Mesenchymal stem cell (in vitro differentiated cells and primary cell): ENCODE measurements around the gene NTN5.

Experiments
- DNase-seq: peaks from one replicate; pipeline ENCODE4 v3.0.0-alpha.2; 2013
- H2AFZ ChIP-seq: one replicate; pipeline ENCODE4 v1.6.1; 2013; ENCODE audit warnings: low read depth, mild to moderate bottlenecking, control low read depth, inconsistent platforms, low read length, moderate library complexity
- H2AK5ac ChIP-seq: 2 replicates; pipeline ENCODE4 v1.6.1; 2013; ENCODE audit warnings: low read length, moderate library complexity, mild to moderate bottlenecking, inconsistent platforms; ENCODE audit not compliant: severe bottlenecking
- H2BK120ac ChIP-seq: one replicate; pipeline ENCODE4 v1.6.1; 2013; ENCODE audit warnings: low read depth, mild to moderate bottlenecking, inconsistent platforms, low read length, moderate library complexity
- H2BK12ac ChIP-seq, 2 experiments: one replicate each; pipeline ENCODE4 v1.6.1; 2013; ENCODE audit warnings: inconsistent platforms in 2 of 2, low read length in 2 of 2, mild to moderate bottlenecking in 2 of 2, moderate library complexity in 2 of 2, control low read depth in 1 of 2
- H2BK15ac ChIP-seq: one replicate; pipeline ENCODE4 v1.6.1; 2013; ENCODE audit warnings: mild to moderate bottlenecking, low read depth, inconsistent platforms; ENCODE audit not compliant: poor library complexity, severe bottlenecking
- H2BK5ac ChIP-seq: 2 replicates; pipeline ENCODE4 v1.6.1; 2013; ENCODE audit warnings: low read depth, mild to moderate bottlenecking, low read length, control low read depth, inconsistent platforms; ENCODE audit not compliant: poor library complexity, severe bottlenecking
- H3K14ac ChIP-seq, 2 experiments: one replicate each; pipeline ENCODE4 v1.6.1; 2013; ENCODE audit warnings: inconsistent platforms in 2 of 2, low read length in 2 of 2, control low read depth in 1 of 2, mild to moderate bottlenecking in 1 of 2, moderate library complexity in 1 of 2
- H3K18ac ChIP-seq, 2 experiments: one replicate each; pipeline ENCODE4 v1.6.1; 2013; ENCODE audit warnings: inconsistent platforms in 2 of 2, low read length in 2 of 2, control low read depth in 1 of 2, low read depth in 1 of 2, mild to moderate bottlenecking in 1 of 2
- H3K23ac ChIP-seq, 2 experiments: one replicate each; pipeline ENCODE4 v1.6.1; 2013; ENCODE audit warnings: inconsistent platforms in 2 of 2, low read length in 2 of 2, mild to moderate bottlenecking in 2 of 2, moderate library complexity in 2 of 2, control low read depth in 1 of 2
- H3K27ac ChIP-seq: 2 replicates; pipeline ENCODE4 v1.5.1; 2013; ENCODE audit warnings: mild to moderate bottlenecking, moderate library complexity, low read length, control low read depth, inconsistent platforms; ENCODE audit not compliant: poor library complexity, severe bottlenecking
- H3K27me3 ChIP-seq, 2 experiments: 2 replicates each; pipeline versions ENCODE4 v1.6.1 to v1.7.0; 2013; ENCODE audit warnings: low read length in 2 of 2, mild to moderate bottlenecking in 2 of 2, moderate library complexity in 2 of 2, control low read depth in 1 of 2, inconsistent platforms in 1 of 2; ENCODE audit not compliant: control insufficient read depth in 1 of 2, insufficient read depth in 1 of 2
- H3K36me3 ChIP-seq, 2 experiments: 2 replicates each; pipeline versions ENCODE4 v1.6.1 to v1.7.0; 2013; ENCODE audit warnings: low read length in 2 of 2, control low read depth in 1 of 2, inconsistent platforms in 1 of 2, low read depth in 1 of 2, mild to moderate bottlenecking in 1 of 2; ENCODE audit not compliant: insufficient read depth in 2 of 2, control insufficient read depth in 1 of 2
- H3K4ac ChIP-seq, 2 experiments: one replicate each; pipeline ENCODE4 v1.6.1; 2013; ENCODE audit warnings: inconsistent platforms in 2 of 2, low read length in 2 of 2, mild to moderate bottlenecking in 2 of 2, moderate library complexity in 2 of 2, control low read depth in 1 of 2, low read depth in 1 of 2
- H3K4me1 ChIP-seq: 2 replicates; pipeline ENCODE4 v1.6.1; 2013; ENCODE audit warnings: low read depth, low read length, control low read depth; ENCODE audit not compliant: control insufficient read depth, insufficient read depth
- H3K4me2 ChIP-seq: 2 replicates; pipeline ENCODE4 v1.6.1; 2013; ENCODE audit warnings: low read length, mild to moderate bottlenecking, inconsistent platforms; ENCODE audit not compliant: poor library complexity, severe bottlenecking
- H3K4me3 ChIP-seq, 2 experiments: 2 replicates each; pipeline versions ENCODE4 v1.5.1 to v1.7.0; 2013; ENCODE audit warnings: low read length in 2 of 2, mild to moderate bottlenecking in 2 of 2, control low read depth in 1 of 2, low read depth in 1 of 2; ENCODE audit not compliant: insufficient read depth in 1 of 2
- H3K79me1 ChIP-seq: replicated peaks from 2 replicates; pipeline ENCODE4 v1.6.1; 2013; ENCODE audit warnings: mild to moderate bottlenecking, control low read depth, low read length, inconsistent platforms; ENCODE audit not compliant: poor library complexity, severe bottlenecking
- H3K9ac ChIP-seq: 2 replicates; pipeline ENCODE4 v1.7.0; 2013; ENCODE audit warnings: mild to moderate bottlenecking, low read length, moderate library complexity
- H3K9me3 ChIP-seq: 2 replicates; pipeline ENCODE4 v1.7.0; 2013; ENCODE audit warnings: mild to moderate bottlenecking, low read length; ENCODE audit not compliant: control insufficient read depth
- H4K8ac ChIP-seq: one replicate; pipeline ENCODE4 v1.6.1; 2013; ENCODE audit warnings: inconsistent platforms, mild to moderate bottlenecking, low read length, moderate library complexity
- H4K91ac ChIP-seq: one replicate; pipeline ENCODE4 v1.6.1; 2013; ENCODE audit warnings: mild to moderate bottlenecking, low read length, inconsistent platforms
- WGBS: methylation state at CpG from one replicate; pipeline ENCODE4 v1.1.7; 2013; ENCODE audit warnings: mixed read lengths; 5-methylcytosine and 5-hydroxymethylcytosine counted together

NTN5 gene

DNA sequence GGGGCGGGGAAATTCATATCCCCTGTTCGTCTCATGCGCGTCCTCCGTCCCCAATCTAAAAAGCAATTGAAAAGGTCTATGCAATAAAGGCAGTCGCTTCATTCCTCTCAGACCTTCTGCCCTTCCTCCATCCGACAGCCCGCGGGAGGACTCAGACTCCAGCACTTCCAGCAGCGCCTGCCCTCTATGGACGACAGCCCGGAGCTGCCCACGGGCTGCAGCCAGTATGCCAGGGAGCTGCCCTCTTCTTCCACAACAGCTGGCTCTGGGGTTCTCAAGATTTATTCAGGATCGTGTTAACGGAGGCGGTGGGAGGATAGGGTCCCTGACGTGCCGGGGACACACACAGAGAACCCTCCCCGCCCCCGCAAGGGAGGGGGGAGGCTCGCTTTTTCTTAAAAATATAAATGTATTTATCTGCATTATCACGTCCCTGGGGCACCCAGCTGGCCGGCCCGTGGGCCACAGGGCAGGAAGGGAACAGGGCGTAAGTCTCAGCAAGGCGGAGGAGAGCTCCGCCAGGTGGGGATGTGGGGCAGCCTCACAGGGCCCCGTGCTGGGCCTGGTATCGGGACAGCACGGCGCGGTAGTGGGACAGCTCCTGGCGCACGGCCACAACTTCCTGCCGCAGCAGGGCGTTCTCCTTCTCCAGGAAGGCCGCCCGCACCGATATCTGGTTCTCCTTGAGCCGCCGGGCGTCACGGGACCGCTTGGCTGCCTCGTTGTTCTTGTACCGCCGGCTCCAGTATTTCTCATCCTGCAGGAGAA, 42.3 kb downstream of the NTN5 start:
- no peak overlapping the region for H3K27ac ChIP-seq
- H2BK15ac ChIP-seq = peak overlapping the region; percentile 50
- no peak overlapping the region for H2BK5ac ChIP-seq
- WGBS = 5% methylated on average over 39 of the region's 47 CpGs
- peak overlapping the region; percentile 30 to 57 for H2BK12ac ChIP-seq
- no peak overlapping the region for H3K9ac ChIP-seq
- peaks cover 54% of the 10 kb centered on the region for H3K4me1 ChIP-seq
- peak overlapping the region in 1 of 2 experiments; percentile 86 for H3K23ac ChIP-seq
- H2BK120ac ChIP-seq = peak overlapping the region; percentile 76
- peak overlapping the region; percentile 59 for H3K4me2 ChIP-seq
- peaks cover 29 to 40% of the 10 kb centered on the region in 2 experiments for H3K36me3 ChIP-seq
- peak overlapping the region; percentile 10 to 40 for H3K4ac ChIP-seq
- DNase-seq = peak; percentile 73
- no peaks in the 10 kb centered on the region for H3K27me3 ChIP-seq
- no peaks in the 10 kb centered on the region for H3K9me3 ChIP-seq
- peak overlapping the region; percentile 71 for H4K91ac ChIP-seq
- H3K14ac ChIP-seq = peak overlapping the region in 1 of 2 experiments; percentile 31
- peaks cover 5% of the 10 kb centered on the region for H3K79me1 ChIP-seq
- no peak overlapping the region for H2AK5ac ChIP-seq
- peak overlapping the region; percentile 6 for H2AFZ ChIP-seq
- peak overlapping the region; percentile 57 to 77 for H3K18ac ChIP-seq
- H3K4me3 ChIP-seq = no peak overlapping the region
- peak overlapping the region; percentile 85 for H4K8ac ChIP-seq

DNA sequence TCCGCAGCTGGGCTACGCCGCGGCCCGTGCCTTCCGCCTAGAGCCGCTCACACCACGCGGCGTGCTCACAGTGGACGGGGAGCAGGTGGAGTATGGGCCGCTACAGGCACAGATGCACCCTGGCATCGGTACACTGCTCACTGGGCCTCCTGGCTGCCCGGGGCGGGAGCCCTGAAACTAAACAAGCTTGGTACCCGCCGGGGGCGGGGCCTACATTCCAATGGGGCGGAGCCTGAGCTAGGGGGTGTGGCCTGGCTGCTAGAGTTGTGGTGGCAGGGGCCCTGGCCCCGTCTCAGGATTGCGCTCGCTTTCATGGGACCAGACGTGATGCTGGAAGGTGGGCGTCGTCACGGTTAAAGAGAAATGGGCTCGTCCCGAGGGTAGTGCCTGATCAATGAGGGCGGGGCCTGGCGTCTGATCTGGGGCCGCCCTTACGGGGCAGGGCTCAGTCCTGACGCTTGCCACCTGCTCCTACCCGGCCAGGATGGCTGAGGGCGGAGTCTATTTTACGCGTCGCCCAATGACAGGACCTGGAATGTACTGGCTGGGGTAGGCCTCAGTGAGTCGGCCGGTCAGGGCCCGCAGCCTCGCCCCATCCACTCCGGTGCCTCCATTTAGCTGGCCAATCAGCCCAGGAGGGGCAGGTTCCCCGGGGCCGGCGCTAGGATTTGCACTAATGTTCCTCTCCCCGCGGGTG, 43.1 kb downstream of the NTN5 start:
- Histone ChIP-seq H2AK5ac (no peak overlapping the region), H2BK15ac (peak overlapping the region; percentile 30), H2BK5ac (no peak overlapping the region), H3K14ac (no peak overlapping the region), H3K23ac (no peak overlapping the region), H3K27me3 (no peaks in the 10 kb centered on the region), H3K27ac (no peak overlapping the region), H3K9me3 (no peaks in the 10 kb centered on the region), H3K4me3 (no peak overlapping the region), H4K91ac (peak overlapping the region; percentile 56), H3K4me1 (peaks cover 51% of the 10 kb centered on the region), H3K18ac (peak overlapping the region; percentile 46 to 49), H4K8ac (peak overlapping the region; percentile 85), H3K9ac (no peak overlapping the region), H3K4me2 (no peak overlapping the region), H2AFZ (no peak overlapping the region), H3K4ac (peak overlapping the region; percentile 3 to 46), H3K36me3 (peaks cover 29 to 40% of the 10 kb centered on the region in 2 experiments), H2BK12ac (peak overlapping the region; percentile 51 to 57), H2BK120ac (peak overlapping the region; percentile 76), H3K79me1 (peaks cover 11% of the 10 kb centered on the region)
- 40% methylated on average over 48 of the region's 48 CpGs for WGBS
- peak; percentile 71 for DNase-seq

DNA sequence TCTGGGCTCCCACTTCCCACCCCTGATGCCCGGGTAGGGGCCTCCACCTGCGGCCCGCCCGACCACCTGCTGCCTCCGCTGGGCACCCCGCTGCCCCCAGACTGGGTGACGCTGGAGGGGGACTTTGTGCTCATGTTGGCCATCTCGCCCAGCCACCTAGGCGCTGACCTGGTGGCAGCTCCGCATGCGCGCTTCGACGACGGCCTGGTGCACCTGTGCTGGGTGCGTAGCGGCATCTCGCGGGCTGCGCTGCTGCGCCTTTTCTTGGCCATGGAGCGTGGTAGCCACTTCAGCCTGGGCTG, 43.6 kb downstream of the NTN5 start:
- Histone ChIP-seq H3K27me3 (no peaks in the 10 kb centered on the region), H3K79me1 (peaks cover 11% of the 10 kb centered on the region), H3K36me3 (peaks cover 29 to 40% of the 10 kb centered on the region in 2 experiments), H3K4me1 (peaks cover 52% of the 10 kb centered on the region), H3K23ac (no peak overlapping the region), H2BK12ac (peak overlapping the region in 1 of 2 experiments; percentile 42), H2AFZ (no peak overlapping the region), H3K4me3 (no peak overlapping the region), H3K4ac (peak overlapping the region in 1 of 2 experiments; percentile 22), H3K4me2 (no peak overlapping the region), H3K18ac (peak overlapping the region in 1 of 2 experiments; percentile 49), H2AK5ac (no peak overlapping the region), H3K14ac (no peak overlapping the region), H3K27ac (no peak overlapping the region), H4K8ac (no peak overlapping the region), H2BK120ac (no peak overlapping the region), H4K91ac (no peak overlapping the region), H2BK15ac (no peak overlapping the region), H2BK5ac (no peak overlapping the region), H3K9ac (no peak overlapping the region), H3K9me3 (no peaks in the 10 kb centered on the region)
- DNase-seq = no peak
- WGBS = 97% methylated on average over 22 of the region's 22 CpGs
